NB4 (cell line): ENCODE results near the gene DPEP2NB.

Experiments
- MAX ChIP-seq: IDR thresholded peaks from 2 replicates; pipeline ENCODE4 v1.6.1; 2011; ENCODE audit warnings: low read depth, low read length
- POLR2A ChIP-seq: IDR thresholded peaks from 2 replicates; pipeline ENCODE4 v1.6.1; 2011; ENCODE audit warnings: mild to moderate bottlenecking; ENCODE audit not compliant: insufficient read length; ENCODE audit errors: extremely low read depth
- TF ChIP-seq, protein P1 (sequence below): IDR thresholded peaks from one replicate; pipeline ENCODE4 v1.5.1; 2012; ENCODE audit warnings: low read depth, low read length

- TF ChIP-seq POLR2A (no peak), MAX (no peak)
- TF ChIP-seq, protein P1, sequence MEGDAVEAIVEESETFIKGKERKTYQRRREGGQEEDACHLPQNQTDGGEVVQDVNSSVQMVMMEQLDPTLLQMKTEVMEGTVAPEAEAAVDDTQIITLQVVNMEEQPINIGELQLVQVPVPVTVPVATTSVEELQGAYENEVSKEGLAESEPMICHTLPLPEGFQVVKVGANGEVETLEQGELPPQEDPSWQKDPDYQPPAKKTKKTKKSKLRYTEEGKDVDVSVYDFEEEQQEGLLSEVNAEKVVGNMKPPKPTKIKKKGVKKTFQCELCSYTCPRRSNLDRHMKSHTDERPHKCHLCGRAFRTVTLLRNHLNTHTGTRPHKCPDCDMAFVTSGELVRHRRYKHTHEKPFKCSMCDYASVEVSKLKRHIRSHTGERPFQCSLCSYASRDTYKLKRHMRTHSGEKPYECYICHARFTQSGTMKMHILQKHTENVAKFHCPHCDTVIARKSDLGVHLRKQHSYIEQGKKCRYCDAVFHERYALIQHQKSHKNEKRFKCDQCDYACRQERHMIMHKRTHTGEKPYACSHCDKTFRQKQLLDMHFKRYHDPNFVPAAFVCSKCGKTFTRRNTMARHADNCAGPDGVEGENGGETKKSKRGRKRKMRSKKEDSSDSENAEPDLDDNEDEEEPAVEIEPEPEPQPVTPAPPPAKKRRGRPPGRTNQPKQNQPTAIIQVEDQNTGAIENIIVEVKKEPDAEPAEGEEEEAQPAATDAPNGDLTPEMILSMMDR: no peak
Observed at GRCh38 chr16:67971111-67971510, 44.6 kb downstream of the DPEP2NB start.
